ENCODE data around the gene NEK2.

DNA sequence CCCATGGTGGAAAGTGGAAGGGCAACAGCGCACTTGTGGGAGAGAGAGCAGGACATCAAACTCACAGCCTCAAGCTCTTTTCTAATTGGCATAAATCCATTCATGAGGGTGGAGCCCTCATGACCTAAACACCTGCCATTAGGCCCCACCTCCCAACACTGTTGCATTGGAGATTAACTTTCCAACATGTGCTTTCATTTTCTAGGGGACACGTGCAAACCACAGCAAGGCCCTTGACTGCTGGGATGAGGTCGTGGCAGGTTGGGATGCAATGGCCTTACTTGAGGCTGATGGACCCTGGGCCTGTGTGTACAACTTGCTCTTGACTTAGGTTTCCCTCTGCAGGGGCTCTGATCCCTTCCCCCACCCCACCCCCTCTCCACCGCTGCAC is 35.9 kb upstream of the NEK2 start:
- TF ChIP-seq, protein P1, sequence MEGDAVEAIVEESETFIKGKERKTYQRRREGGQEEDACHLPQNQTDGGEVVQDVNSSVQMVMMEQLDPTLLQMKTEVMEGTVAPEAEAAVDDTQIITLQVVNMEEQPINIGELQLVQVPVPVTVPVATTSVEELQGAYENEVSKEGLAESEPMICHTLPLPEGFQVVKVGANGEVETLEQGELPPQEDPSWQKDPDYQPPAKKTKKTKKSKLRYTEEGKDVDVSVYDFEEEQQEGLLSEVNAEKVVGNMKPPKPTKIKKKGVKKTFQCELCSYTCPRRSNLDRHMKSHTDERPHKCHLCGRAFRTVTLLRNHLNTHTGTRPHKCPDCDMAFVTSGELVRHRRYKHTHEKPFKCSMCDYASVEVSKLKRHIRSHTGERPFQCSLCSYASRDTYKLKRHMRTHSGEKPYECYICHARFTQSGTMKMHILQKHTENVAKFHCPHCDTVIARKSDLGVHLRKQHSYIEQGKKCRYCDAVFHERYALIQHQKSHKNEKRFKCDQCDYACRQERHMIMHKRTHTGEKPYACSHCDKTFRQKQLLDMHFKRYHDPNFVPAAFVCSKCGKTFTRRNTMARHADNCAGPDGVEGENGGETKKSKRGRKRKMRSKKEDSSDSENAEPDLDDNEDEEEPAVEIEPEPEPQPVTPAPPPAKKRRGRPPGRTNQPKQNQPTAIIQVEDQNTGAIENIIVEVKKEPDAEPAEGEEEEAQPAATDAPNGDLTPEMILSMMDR (conservative IDR thresholded peaks at IDR 0.05), result no peak
- no peak for TF ChIP-seq EZH2 (IDR thresholded peaks at IDR 0.05; ENCODE audit: low read depth)

Data from PC-9 (cell line).